Measurements from ENCODE around the gene POLR1G. TPM values are rescaled to one million over a fixed set of nuclear protein-coding genes. Genes with fewer than 3 reads are reported as not detected.

Gene POLR1G, protein sequence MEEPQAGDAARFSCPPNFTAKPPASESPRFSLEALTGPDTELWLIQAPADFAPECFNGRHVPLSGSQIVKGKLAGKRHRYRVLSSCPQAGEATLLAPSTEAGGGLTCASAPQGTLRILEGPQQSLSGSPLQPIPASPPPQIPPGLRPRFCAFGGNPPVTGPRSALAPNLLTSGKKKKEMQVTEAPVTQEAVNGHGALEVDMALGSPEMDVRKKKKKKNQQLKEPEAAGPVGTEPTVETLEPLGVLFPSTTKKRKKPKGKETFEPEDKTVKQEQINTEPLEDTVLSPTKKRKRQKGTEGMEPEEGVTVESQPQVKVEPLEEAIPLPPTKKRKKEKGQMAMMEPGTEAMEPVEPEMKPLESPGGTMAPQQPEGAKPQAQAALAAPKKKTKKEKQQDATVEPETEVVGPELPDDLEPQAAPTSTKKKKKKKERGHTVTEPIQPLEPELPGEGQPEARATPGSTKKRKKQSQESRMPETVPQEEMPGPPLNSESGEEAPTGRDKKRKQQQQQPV
- 10.5 and 25.5 TPM in 2 replicates for total RNA-seq (2014; rRNA removed; shearing (Covaris generic))

DNA sequence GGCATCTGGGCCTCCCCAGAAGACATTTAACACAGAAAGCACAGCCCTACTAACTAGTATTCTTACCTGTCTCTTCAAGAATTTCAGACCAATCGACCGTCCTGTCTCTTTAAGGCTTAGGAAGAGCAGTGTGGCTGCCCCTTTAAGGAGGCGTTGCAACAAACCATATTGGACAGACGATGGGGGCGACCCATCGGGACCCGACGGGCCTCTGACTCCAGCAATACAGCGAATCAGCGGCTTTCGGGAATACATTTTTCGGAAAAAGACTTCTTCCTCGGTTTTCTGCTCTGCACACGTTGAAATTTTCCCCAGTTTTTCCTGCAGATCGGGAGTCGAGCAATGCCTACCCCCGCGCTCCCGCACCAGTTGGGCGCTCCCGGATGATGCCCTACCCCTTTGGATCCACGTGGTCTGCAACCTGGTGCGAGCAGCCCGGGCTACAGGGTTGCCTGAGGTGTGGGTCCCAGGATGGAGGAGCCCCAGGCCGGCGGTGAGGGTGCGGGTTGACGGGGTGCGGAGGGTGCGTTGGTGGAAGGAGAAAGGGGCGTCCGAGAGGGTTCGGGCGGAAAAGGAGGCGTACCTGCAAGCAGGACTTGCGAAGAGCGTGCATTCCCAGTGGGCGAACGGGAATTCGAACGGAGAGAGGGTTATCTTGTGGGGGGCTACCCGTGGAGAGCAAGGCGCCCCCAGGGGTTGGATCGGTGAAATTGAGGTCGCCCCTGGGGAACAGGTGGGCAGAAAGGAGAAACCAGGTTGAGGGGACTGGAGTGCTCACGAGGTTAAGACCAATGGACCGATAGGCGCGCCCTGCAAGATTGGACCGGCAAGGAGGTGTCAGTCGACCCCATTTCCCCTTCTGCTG is at the start of gene POLR1G:
TSS of gene POLR1G (plus strand) at position 419 of the 865 bp plus-strand sequence. CDS start at position 472, 53 bp downstream.
- DNase-seq (ENCODE audit: low read depth in 1 of 2, low spot score in 2 of 2), result peak; percentile 81 to 99
- H3K27me3 ChIP-seq (replicated peaks), result no peaks in the 10 kb centered on the region
- no peaks in the 10 kb centered on the region for H3K9me3 ChIP-seq (replicated peaks)
- peak within 1 kb of the TSS; percentile 63 for H3K4me3 ChIP-seq
- peaks cover 30% of the 10 kb centered on the region for H3K36me3 ChIP-seq
- H3K27ac ChIP-seq, result peak within 1 kb of the TSS; percentile 99
- peaks cover 20% of the 10 kb centered on the region for H3K4me1 ChIP-seq (replicated peaks)

DNA sequence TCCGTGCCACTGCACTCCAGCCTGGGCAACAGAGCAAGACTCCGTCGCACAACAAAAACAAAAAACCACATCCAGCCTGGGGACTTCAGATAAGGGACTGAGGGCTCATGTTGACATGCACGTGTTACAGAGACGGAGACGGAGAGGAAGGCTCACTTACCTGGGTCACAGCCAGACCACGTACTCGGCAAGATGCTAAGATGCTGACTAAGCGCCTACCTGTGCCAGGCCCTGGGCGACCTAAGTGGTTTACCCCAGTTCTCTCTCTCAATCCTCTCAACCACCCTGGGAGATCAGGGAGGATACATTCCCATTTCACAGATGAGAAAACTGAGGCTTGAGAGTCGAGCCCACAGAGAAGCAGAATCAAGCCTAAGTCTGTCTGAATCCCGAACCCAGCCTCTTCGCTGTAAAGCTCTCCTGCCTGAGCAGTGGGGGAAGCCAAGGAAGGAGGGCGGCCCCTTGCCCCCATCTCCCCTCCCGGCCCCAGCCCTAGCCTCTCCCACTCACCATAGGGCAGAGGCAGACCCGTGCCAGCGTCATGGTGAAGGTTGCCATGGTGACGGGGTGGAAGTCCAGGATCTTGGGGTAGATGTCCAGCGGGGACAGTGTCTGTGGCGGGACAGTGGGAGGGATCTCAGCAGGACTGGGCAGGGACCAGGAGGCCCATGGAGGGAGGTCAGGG is 49.5 kb upstream of the POLR1G start:
- no peaks in the 10 kb centered on the region for H3K27me3 ChIP-seq (replicated peaks)
- no peaks in the 10 kb centered on the region for H3K4me1 ChIP-seq (replicated peaks)
- peaks cover 93% of the 10 kb centered on the region for H3K36me3 ChIP-seq
- H3K9me3 ChIP-seq (replicated peaks), result no peaks in the 10 kb centered on the region
- H3K27ac ChIP-seq, result no peak overlapping the region
- H3K4me3 ChIP-seq, result no peak overlapping the region
- DNase-seq (ENCODE audit: low read depth in 1 of 2, low spot score in 2 of 2), result peak in 1 of 2 experiments; percentile 41

DNA sequence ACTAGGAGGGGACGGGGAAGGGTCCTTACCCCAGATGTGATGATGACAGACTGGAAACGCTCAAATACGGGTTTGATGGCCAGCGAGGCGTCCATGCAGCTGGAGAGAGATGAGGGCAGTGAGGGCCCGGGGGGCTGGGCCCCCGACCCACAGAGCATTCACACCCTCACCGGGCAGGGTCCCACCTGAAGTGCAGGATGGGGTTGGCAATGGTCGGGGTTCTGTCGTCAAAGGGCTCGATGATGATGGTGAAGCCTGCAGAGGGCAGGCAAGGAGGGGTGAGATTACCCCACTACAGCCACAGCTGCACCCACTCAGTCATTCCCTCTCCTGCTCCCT is 49.0 kb upstream of the POLR1G start:
- no peak overlapping the region for H3K27ac ChIP-seq
- H3K27me3 ChIP-seq (replicated peaks), result no peaks in the 10 kb centered on the region
- H3K36me3 ChIP-seq, result peaks cover 93% of the 10 kb centered on the region
- no peak overlapping the region for H3K4me3 ChIP-seq
- H3K4me1 ChIP-seq (replicated peaks), result no peaks in the 10 kb centered on the region
- DNase-seq (ENCODE audit: low read depth in 1 of 2, low spot score in 2 of 2), result no peak
- no peaks in the 10 kb centered on the region for H3K9me3 ChIP-seq (replicated peaks)

DNA sequence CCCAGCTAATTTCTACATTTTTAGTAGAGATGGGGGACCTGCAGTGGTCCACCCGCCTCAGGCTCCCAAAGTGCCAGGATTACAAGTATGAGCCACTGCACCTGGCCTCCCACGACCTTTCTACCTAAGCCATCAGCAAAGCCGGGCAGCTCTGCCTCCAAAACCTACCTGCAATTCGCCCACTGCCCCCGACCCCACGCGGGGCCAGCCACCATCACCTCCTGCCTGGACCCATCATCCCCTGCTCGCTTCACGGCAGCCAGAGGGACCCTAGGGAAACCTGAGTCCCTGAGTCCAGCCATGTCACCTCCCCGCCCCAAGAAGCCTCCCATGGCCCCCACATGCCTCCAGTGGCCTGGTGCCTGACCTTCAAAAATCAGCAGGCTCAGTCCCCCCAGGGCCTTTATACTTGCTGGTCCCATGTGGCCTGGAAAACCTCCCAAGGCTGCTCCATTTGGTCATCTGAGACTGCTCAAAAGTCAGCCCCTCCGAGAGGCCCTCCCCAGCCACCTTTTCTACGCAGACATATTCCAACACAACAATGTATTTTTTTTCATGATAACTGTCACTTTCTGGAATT is 48.1 kb upstream of the POLR1G start:
- no peak overlapping the region for H3K27ac ChIP-seq
- no peak for DNase-seq (ENCODE audit: low read depth in 1 of 2, low spot score in 2 of 2)
- no peaks in the 10 kb centered on the region for H3K4me1 ChIP-seq (replicated peaks)
- H3K36me3 ChIP-seq, result peaks cover 93% of the 10 kb centered on the region
- no peaks in the 10 kb centered on the region for H3K27me3 ChIP-seq (replicated peaks)
- H3K9me3 ChIP-seq (replicated peaks), result no peaks in the 10 kb centered on the region
- H3K4me3 ChIP-seq, result no peak overlapping the region

DNA sequence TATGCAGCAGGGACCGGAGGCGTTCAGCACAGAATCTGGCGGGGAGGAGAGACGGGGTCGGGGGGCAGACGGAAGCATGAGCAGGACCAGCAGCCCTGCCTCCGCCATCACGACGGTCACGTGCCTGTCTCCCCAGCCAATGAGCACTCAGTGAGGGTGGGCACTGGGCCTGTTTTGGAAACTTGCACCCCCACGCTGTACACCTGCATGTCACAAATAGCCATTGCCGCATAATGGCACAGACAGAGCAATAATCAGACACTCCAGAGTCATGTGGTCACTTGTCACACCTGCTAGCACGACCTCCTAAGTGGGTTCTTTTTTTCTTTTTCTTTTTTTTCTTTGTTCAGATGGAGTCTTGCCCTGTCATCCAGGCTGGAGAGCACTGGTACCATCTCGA is 44.8 kb upstream of the POLR1G start:
- Histone ChIP-seq H3K27ac (no peak overlapping the region), H3K36me3 (peaks cover 93% of the 10 kb centered on the region), H3K4me3 (no peak overlapping the region), H3K27me3 (replicated peaks) (no peaks in the 10 kb centered on the region), H3K4me1 (replicated peaks) (no peaks in the 10 kb centered on the region), H3K9me3 (replicated peaks) (no peaks in the 10 kb centered on the region)
- DNase-seq (ENCODE audit: low read depth in 1 of 2, low spot score in 2 of 2), result no peak

DNA sequence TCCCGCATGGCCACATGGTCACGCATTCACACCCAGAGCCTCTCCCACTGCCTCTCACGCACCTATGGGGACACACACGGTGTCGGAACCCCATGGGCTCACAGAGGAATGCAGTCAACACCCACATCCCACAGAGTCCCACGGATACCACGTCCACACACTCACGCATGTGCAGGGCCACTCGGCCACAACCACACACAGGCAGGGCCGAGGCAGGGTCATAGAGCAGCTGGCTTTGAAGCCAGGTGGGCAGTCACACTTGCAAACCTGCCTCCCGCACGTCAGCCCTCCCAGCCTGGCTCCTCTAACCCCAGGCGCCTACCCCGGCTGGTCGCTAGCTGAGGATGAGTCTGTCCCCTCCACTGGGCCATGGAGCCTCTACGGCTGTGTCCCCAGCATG is 44.2 kb upstream of the POLR1G start:
- Histone ChIP-seq H3K27me3 (replicated peaks) (no peaks in the 10 kb centered on the region), H3K27ac (no peak overlapping the region), H3K4me3 (no peak overlapping the region), H3K36me3 (peaks cover 93% of the 10 kb centered on the region), H3K4me1 (replicated peaks) (no peaks in the 10 kb centered on the region), H3K9me3 (replicated peaks) (no peaks in the 10 kb centered on the region)
- no peak for DNase-seq (ENCODE audit: low read depth in 1 of 2, low spot score in 2 of 2)

DNA sequence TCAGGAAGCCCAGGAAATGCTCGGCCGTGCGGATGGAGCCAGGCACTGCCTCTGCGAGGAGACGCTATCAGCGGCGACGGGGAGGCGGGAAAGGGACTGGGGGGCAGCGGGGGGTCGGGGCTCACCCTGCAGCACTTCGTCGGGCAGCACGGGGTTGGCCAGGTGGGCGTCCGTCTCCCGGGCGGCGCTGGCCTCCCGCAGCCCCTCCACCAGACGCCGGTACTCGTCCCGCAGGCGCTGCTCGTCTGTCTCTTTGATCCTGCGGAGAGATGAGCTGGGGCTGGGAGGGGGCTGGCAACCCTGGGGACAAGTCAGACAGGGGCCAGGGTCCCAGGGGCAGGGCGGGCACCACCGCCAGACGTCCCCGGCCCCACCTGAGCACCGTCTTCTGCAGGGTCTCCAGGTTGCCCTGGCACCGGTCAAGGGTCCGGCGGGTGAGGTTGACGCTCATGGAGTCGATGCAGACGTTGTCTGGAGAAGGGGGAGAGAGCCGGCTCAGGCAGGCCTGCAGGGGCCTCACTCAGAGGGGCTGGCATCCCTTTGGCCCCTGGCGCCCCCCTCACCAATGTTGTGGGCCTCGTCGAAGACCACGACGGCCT is 42.5 kb upstream of the POLR1G start:
- peaks cover 4% of the 10 kb centered on the region for H3K4me1 ChIP-seq (replicated peaks)

DNA sequence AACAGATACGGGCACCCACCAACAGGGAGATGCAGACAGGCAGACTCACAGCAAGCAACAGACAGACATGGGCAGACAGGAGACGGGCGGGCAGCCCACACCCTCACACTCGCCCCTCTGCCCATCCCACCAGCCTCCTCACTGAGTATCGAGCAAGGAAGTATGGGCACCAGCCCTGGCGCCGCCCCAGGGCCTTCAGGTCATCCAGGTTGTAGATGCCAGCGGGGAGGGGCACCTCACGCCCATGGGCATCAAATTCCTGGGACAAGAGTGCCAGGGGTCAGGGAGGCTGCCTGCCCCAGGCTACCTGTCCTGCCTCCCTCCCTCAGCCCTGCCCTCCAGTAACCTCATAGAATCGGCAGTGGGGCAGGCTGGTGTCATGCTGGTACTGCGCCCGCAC is 41.7 kb upstream of the POLR1G start:
- no peak overlapping the region for H3K4me3 ChIP-seq
- H3K27ac ChIP-seq, result no peak overlapping the region
- no peaks in the 10 kb centered on the region for H3K27me3 ChIP-seq (replicated peaks)
- H3K36me3 ChIP-seq, result peaks cover 90% of the 10 kb centered on the region
- H3K9me3 ChIP-seq (replicated peaks), result no peaks in the 10 kb centered on the region
- DNase-seq (ENCODE audit: low read depth in 1 of 2, low spot score in 2 of 2), result no peak
- peaks cover 11% of the 10 kb centered on the region for H3K4me1 ChIP-seq (replicated peaks)

More for the DNA sequence above, 42.5 kb upstream of the POLR1G start:
- no peak overlapping the region for H3K27ac ChIP-seq
- no peaks in the 10 kb centered on the region for H3K27me3 ChIP-seq (replicated peaks)
- no peak overlapping the region for H3K4me3 ChIP-seq
- H3K36me3 ChIP-seq, result peaks cover 91% of the 10 kb centered on the region
- no peak for DNase-seq (ENCODE audit: low read depth in 1 of 2, low spot score in 2 of 2)
- no peaks in the 10 kb centered on the region for H3K9me3 ChIP-seq (replicated peaks)

DNA sequence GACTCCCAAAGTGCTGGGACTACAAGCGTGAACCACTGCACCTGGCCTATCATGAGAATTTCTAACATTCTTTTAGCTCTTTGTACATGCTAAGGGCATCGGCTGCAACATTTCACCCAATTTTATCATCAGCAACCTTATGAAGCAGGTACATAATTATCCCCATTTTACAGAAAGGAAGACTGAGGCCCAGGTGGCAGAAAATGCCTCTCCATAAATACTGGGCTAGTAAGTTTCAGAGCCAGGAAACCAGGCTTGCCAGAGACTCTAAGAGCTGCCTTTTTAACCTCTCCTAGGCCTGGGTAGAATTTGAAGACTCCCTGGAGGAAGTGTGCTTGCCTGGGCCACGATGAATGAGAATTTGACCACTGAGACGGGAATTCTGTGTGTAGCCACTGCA is 38.3 kb upstream of the POLR1G start:
- H3K27me3 ChIP-seq (replicated peaks), result no peaks in the 10 kb centered on the region
- DNase-seq (ENCODE audit: low read depth in 1 of 2, low spot score in 2 of 2), result no peak
- peaks cover 18% of the 10 kb centered on the region for H3K4me1 ChIP-seq (replicated peaks)
- no peak overlapping the region for H3K27ac ChIP-seq
- H3K9me3 ChIP-seq (replicated peaks), result no peaks in the 10 kb centered on the region
- H3K4me3 ChIP-seq, result no peak overlapping the region
- peaks cover 67% of the 10 kb centered on the region for H3K36me3 ChIP-seq

DNA sequence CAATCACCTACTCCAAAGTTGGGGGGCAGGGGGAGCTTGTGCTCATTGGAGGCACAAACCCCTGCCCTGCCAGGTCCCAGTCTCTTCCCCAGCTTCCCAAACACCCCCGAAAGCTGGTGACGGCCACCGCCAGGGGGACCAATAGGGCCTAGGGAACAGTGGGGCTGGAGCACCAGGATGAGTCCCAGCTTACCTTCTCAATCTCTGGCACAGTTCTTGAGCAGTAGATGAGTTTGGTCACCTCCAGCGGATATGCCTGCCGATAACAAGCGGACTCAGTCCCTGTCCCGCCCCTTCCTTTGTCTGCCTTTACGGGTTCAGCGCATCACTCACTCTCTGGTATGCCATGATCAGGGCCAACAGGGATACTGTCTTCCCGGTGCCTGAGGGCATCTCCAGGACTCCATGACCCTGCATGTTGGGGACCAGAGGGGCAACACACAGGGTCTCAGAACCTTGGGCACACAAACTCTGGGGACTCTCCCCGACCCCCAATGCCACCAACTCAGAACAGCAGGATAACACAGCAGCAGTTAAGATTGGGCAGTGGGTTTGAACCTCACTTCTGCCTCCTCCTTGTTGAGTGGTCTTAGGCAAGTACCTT is 37.6 kb upstream of the POLR1G start:
- Histone ChIP-seq H3K27ac (no peak overlapping the region), H3K27me3 (replicated peaks) (no peaks in the 10 kb centered on the region), H3K4me1 (replicated peaks) (peaks cover 18% of the 10 kb centered on the region), H3K4me3 (no peak overlapping the region), H3K36me3 (peaks cover 60% of the 10 kb centered on the region), H3K9me3 (replicated peaks) (no peaks in the 10 kb centered on the region)
- DNase-seq (ENCODE audit: low read depth in 1 of 2, low spot score in 2 of 2), result no peak

DNA sequence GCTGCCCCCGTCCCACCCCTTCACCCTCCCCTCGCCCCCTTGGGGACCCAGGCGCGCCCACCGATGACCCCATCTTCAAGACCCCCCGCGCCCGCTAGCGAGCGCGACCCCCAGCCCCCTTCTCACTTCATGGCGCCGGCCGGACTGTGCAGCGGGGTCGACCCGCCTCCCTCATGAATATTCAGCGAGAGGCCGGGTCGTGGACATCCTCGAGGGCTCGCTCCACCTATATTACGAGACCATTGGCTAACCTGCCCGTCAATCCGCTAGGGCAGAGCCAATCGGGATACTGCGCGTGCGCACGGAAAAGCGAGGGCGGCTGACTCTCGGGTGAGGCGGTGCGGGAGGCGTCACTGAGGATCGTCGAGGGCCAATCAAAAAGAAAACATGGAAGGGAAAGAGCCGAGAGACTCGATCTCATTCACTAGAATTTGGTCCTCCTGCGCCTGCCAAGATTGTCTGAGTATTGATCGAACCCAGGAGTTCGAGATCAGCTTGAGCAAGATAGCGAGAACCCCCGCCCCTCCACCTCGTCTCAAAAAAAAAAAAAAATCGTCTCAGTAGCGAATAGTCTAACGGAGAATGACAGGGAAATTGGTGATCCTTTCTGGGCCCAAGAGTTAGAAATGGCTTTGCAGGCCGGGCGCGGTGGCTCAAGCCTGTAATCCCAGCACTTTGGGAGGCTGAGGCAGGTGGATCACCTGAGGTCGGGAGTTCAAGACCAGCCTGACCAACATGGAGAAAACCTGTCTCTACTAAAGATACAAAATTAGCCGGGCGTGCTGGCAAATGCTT is 35.8 kb upstream of the POLR1G start, which contains the start of gene ERCC2:
TSS of gene ERCC2 (minus strand) at position 164 of the 795 bp plus-strand sequence. CDS start at position 131, 33 bp downstream.
- peak within 1 kb of the TSS; percentile 52 for H3K27ac ChIP-seq
- H3K27me3 ChIP-seq (replicated peaks), result no peaks in the 10 kb centered on the region
- DNase-seq (ENCODE audit: low read depth in 1 of 2, low spot score in 2 of 2), result peak; percentile 96 to 99
- H3K9me3 ChIP-seq (replicated peaks), result no peaks in the 10 kb centered on the region
- H3K36me3 ChIP-seq, result peaks cover 42% of the 10 kb centered on the region
- peak within 1 kb of the TSS; percentile 74 for H3K4me3 ChIP-seq
- peaks cover 25% of the 10 kb centered on the region for H3K4me1 ChIP-seq (replicated peaks)

All from SJSA1 (cell line).